ENCODE data around the gene ZBTB5.
"Not testable (repeated sequence)": the region's sequence is repeated elsewhere in the genome, so short reads cannot be mapped to it uniquely, and the experiment has no call there.

ZBTB5 gene

GRCh38 chr9:37398464-37399025 lies 66.7 kb downstream of the ZBTB5 start:
- no peak overlapping the region for H3K4me3 ChIP-seq (replicated peaks; ENCODE audit: low read depth, low read length)

GRCh38 chr9:37397948-37398347 lies 67.3 kb downstream of the ZBTB5 start:
- H3K4me3 ChIP-seq (replicated peaks; ENCODE audit: low read depth, low read length); H3K36me3 ChIP-seq (ENCODE audit: control insufficient read depth, insufficient read depth, low read length); DNase-seq (ENCODE audit: extremely low read depth, insufficient read length); H3K27me3 ChIP-seq (replicated peaks; ENCODE audit: control insufficient read depth, insufficient read depth, low read length): not testable (repeated sequence)

More at GRCh38 chr9:37398464-37399025, 66.7 kb downstream of the ZBTB5 start:
- no peaks in the 10 kb centered on the region for H3K36me3 ChIP-seq (ENCODE audit: control insufficient read depth, insufficient read depth, low read length)
- no peaks in the 10 kb centered on the region for H3K27me3 ChIP-seq (replicated peaks; ENCODE audit: control insufficient read depth, insufficient read depth, low read length)
- TF ChIP-seq, protein P1, sequence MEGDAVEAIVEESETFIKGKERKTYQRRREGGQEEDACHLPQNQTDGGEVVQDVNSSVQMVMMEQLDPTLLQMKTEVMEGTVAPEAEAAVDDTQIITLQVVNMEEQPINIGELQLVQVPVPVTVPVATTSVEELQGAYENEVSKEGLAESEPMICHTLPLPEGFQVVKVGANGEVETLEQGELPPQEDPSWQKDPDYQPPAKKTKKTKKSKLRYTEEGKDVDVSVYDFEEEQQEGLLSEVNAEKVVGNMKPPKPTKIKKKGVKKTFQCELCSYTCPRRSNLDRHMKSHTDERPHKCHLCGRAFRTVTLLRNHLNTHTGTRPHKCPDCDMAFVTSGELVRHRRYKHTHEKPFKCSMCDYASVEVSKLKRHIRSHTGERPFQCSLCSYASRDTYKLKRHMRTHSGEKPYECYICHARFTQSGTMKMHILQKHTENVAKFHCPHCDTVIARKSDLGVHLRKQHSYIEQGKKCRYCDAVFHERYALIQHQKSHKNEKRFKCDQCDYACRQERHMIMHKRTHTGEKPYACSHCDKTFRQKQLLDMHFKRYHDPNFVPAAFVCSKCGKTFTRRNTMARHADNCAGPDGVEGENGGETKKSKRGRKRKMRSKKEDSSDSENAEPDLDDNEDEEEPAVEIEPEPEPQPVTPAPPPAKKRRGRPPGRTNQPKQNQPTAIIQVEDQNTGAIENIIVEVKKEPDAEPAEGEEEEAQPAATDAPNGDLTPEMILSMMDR (IDR thresholded peaks at IDR 0.05; ENCODE audit: insufficient read depth, low read length, poor library complexity, severe bottlenecking): no peak
- DNase-seq (ENCODE audit: extremely low read depth, insufficient read length): no peak

DNA sequence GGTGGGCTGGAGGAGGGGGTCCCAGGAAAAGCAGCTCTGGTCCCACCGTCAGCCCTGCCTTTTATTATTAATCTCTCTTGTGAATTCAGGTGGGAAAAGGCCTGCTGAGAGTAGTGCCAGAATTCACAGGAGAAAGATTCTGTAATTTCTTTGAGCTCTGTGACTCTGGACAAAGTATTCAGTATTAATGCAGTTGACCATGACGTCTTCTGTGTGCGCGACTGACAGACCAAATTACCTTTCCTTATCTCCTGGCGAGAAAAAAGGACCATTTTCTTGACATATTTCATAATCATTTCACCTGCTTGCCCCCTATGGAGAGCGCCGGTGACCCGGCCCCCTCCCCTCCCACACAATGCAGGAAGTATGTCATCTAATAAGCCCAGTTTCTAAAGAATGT lies 69.6 kb downstream of the ZBTB5 start:
- TF ChIP-seq, protein P1 (IDR thresholded peaks at IDR 0.05; ENCODE audit: insufficient read depth, low read length, poor library complexity, severe bottlenecking): no peak
- DNase-seq (ENCODE audit: extremely low read depth, insufficient read length): no peak
- Histone ChIP-seq H3K4me3 (replicated peaks; ENCODE audit: low read depth, low read length) (no peak overlapping the region), H3K27me3 (replicated peaks; ENCODE audit: control insufficient read depth, insufficient read depth, low read length) (no peaks in the 10 kb centered on the region), H3K36me3 (ENCODE audit: control insufficient read depth, insufficient read depth, low read length) (no peaks in the 10 kb centered on the region)

DNA sequence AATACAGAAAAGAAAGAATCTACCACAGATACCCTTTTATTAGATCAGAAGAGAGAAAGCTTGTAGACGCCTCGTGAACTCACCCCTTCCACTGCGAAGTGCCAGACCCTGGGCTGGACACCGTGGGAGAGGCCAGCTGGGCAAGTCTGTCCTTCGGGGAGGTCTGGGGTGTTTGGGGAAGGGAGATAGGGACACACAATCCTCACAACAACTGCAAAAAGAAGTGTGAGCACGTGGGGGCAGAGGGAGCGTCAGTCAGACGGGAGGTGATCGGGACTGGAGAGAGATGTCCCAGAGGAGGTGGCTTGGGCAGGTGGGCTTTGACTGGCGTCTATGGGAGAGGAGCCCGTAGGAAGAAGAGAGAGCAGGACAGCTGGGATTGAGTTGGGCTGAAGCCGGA lies 70.0 kb downstream of the ZBTB5 start:
- Histone ChIP-seq H3K4me3 (replicated peaks; ENCODE audit: low read depth, low read length) (no peak overlapping the region), H3K36me3 (ENCODE audit: control insufficient read depth, insufficient read depth, low read length) (no peaks in the 10 kb centered on the region), H3K27me3 (replicated peaks; ENCODE audit: control insufficient read depth, insufficient read depth, low read length) (no peaks in the 10 kb centered on the region)
- DNase-seq (ENCODE audit: extremely low read depth, insufficient read length): no peak
- TF ChIP-seq, protein P1 (IDR thresholded peaks at IDR 0.05; ENCODE audit: insufficient read depth, low read length, poor library complexity, severe bottlenecking): no peak

DNA sequence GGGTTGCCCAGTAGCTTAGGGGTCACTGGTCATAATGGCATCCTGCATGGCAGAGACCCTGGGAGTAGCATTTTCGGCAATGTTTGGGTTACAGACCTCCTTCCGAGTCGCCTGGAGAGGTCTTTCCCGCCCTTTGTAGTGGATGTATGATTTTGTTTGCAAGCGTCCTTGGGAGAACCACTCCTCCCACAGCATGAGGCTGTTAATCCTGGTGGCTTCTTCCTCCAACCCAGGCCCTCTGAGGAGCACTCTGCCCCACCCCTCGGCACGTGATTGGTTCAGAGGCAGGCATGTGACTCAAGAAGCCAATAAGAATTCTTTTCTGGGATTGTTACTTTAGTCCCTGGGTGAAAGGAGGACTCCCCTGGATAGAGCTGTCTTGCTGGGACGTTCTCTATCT lies 73.0 kb downstream of the ZBTB5 start:
- no peak for DNase-seq (ENCODE audit: extremely low read depth, insufficient read length)
- Histone ChIP-seq H3K36me3 (ENCODE audit: control insufficient read depth, insufficient read depth, low read length) (no peaks in the 10 kb centered on the region), H3K27me3 (replicated peaks; ENCODE audit: control insufficient read depth, insufficient read depth, low read length) (no peaks in the 10 kb centered on the region), H3K4me3 (replicated peaks; ENCODE audit: low read depth, low read length) (no peak overlapping the region)
- TF ChIP-seq, protein P1 (IDR thresholded peaks at IDR 0.05; ENCODE audit: insufficient read depth, low read length, poor library complexity, severe bottlenecking): no peak

DNA sequence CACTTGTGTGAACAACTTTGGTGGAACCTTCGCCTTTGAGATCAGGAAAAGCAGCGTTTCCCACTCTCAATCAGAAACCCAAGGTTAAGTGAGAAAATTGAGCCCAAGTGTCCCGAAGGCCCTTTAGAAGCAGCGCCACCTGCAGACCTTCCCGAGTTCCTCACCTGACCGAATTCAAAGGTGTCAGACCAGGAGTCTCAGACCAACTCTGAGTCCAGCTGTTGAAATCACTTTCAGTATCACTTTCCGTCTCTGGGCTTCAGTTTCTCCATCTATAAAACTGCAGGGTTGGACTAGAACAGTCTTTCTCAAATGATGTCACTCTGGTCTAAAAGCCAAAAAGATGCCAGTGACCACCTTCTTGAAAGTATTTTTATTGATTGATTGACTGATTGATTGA lies 74.5 kb downstream of the ZBTB5 start:
- Histone ChIP-seq H3K4me3 (replicated peaks; ENCODE audit: low read depth, low read length) (no peak overlapping the region), H3K36me3 (ENCODE audit: control insufficient read depth, insufficient read depth, low read length) (no peaks in the 10 kb centered on the region), H3K27me3 (replicated peaks; ENCODE audit: control insufficient read depth, insufficient read depth, low read length) (no peaks in the 10 kb centered on the region)
- DNase-seq (ENCODE audit: extremely low read depth, insufficient read length): peak; percentile 67
- TF ChIP-seq, protein P1 (IDR thresholded peaks at IDR 0.05; ENCODE audit: insufficient read depth, low read length, poor library complexity, severe bottlenecking): peak; percentile 80
